HFF-Myc (cell line): ENCODE measurements around the gene MEGF11.

Source experiments
- DNase-seq: peaks from one replicate; pipeline ENCODE4 v3.0.0-alpha.2; 2011; ENCODE audit warnings: low read depth; ENCODE audit errors: extremely low read depth
- H3K4me3 ChIP-seq: replicated peaks from 2 replicates; pipeline ENCODE4 v1.5.1; 2011; ENCODE audit warnings: low read depth, mild to moderate bottlenecking, control low read depth, low read length
- CTCF ChIP-seq: IDR thresholded peaks from 2 replicates; pipeline ENCODE4 v1.5.1; 2012; ENCODE audit warnings: mild to moderate bottlenecking, low read depth, low read length, control low read depth; ENCODE audit errors: missing control alignments

Gene MEGF11

GRCh38 chr15:66178531-66178910 is 75.0 kb downstream of the MEGF11 start:
- H3K4me3 ChIP-seq = no peak overlapping the region
- TF ChIP-seq CTCF = no peak
- DNase-seq = no peak

DNA sequence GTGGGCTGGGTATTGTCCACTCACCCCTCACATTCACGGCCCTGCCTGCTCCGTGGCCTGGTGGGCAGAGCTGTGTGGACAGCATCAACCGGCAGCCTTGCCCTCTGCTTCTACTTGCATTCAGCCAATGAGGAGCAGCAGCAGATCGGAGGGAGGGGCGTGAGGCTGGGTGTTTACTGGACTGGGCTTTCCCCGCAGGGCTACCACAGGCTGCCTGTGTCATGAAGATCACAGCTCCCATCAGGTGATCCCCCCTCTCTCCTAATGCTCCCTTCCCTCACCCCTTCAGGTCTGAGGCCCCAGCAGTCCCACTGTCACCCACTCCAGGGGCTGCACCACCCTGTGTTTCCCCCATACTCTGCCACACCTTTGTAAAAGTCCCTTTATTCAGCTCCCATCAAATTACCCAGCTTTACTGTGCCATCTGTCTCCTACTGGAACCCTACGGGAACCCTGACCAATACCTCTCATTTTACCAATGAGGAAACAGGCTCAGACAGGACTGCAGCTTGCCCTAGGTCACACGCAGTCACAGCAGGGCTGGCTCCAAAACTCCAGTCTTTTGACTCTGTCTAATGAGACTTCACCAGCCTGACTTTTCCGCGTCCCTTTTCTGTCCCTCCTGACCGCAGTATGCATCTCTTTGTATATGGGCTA is 81.1 kb downstream of the MEGF11 start:
- no peak for TF ChIP-seq CTCF
- no peak overlapping the region for H3K4me3 ChIP-seq
- no peak for DNase-seq

DNA sequence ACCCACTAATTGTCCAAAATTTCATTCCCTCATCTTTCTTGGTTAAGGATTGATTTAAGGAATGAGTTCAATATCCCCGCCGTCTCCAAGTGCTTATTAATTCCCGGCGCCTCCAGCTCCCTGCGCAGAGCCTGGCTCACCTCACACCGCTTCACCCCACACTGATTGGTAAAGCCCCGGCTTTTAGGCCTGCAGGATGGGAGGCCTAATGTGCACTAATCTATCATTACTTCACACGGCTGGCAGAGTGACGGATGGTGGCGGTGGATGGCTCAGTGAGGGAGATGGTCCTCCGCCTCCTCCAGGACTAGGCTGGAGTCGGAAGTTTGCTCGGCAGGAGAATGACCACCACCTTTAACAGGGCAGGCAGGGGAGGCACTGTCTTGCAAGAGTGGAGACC is 81.7 kb downstream of the MEGF11 start:
- H3K4me3 ChIP-seq = no peak overlapping the region
- no peak for TF ChIP-seq CTCF
- DNase-seq = no peak

DNA sequence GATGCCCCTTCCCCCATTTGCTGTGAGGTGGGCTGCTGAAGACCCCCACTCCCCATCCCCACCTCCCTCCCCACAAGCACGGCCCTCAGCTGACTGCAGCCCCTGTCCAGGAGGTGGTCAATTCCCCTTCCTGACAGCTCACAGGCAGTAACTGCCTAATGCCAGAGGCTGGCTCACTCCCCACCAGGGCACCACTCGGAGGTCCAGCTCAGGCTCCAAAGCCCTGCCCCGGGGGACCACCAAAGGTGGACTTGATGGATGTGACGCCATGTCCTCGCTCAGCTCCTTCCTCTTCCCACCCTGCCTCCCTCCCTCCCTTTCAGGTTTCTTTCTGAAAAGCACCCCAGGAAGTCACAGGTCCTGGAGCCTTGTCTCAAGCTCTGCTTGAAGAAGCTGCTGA is 82.8 kb downstream of the MEGF11 start:
- DNase-seq = no peak
- TF ChIP-seq CTCF = no peak
- no peak overlapping the region for H3K4me3 ChIP-seq

- no peak for DNase-seq
- H3K4me3 ChIP-seq = no peak overlapping the region
- TF ChIP-seq CTCF = no peak
These were observed 83.5 kb downstream of the MEGF11 start for GRCh38 chr15:66170042-66170441.

DNA sequence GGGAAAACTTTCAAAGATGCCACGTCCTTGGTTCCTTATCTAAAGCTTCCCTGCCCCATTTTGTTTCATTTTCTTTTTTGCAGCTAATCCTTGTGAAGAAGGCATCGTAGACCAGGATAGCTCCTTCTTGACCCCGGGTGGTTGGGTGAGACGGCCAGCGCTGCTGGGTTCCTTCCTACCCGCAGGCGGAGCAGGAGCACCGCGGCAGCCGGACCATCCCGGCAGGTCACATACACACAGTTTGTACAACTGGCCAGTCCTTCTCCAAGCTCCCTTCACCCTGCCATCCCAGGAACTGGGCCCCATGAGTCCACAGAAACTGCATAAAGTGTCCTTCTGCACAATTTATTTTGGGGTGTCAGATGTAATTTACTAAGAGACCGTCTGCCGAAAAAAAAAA is 83.9 kb downstream of the MEGF11 start:
- no peak for TF ChIP-seq CTCF
- no peak for DNase-seq
- no peak overlapping the region for H3K4me3 ChIP-seq

DNA sequence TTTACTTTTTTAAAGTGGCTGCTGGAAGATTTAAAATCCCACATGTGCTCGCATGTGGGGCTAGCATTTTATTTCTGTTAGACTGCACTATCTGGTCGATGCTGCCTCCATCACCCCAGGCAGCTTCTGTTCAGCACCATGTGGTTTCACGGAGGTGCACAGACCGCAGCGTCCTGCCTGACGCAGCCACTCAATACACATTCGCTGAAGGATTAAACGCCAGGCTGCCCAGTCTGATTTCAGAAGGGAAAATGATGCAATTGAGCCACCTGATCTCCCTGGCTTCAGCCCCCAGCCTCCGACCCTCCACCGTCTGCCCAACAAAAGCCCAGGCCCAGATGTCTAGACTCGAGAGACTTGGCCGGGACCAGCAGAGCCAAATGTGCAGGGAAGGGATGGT is 84.5 kb downstream of the MEGF11 start:
- H3K4me3 ChIP-seq = no peak overlapping the region

More for the DNA sequence above, 84.5 kb downstream of the MEGF11 start:
- DNase-seq = no peak
- no peak for TF ChIP-seq CTCF
